NCI-H345 treated with DMSO at 0.1 percent for 48 hours (cell line): ENCODE data around the gene TMEM245.
"Not testable (repeated sequence)": the region's sequence is repeated elsewhere in the genome, so short reads cannot be mapped to it uniquely, and the experiment has no call there.

Source experiments
- DNase-seq: peaks from one replicate; lab custom pipeline; 2025; ENCODE audit not compliant: unreplicated experiment; lab: John Stamatoyannopoulos, UW

TMEM245 gene

DNA sequence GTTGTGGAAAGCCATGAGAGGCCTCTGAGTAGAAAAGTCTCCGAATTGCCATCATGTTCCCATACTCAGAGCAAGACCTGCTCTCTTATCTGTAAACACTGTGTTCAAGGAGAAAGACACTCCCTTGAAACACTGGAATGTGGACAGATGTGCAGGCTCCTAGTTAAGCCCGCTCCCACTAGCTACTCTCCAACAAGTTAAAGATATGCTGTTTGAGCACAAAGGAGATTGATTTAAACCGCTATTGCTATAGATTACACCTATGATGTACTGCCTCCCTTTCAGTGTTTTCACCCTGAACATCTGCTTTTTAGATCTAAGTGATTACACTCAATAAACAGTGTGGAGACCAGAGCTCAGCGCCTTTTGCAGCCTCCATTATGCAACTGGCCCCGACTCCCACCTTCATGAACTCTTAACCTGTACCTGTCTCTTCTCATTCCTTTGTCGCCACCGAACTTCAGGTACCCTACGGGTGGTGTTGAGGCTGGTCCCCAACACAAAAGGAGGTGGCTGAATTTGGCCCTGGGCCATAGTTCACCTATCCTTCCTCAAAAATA lies 47.5 kb downstream of the TMEM245 start:
- no peak for DNase-seq

DNA sequence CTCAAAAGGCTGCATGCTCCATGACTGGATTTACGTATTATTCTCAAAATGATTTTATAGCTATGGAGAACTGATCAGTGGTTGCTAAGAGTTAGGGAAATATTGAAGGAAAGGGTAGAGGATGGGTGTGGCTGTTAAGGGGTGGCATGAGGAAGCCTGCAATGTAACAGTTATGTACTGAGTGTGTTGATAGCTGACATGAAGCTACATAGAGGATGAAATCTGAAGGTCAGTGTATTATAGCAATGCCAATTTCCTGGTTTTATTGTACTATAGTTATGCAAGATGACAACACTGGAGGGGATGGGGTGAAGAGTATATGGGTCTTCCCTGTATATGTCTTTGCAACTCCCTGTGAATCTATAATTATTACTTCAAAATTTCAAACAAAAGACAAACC lies 51.0 kb downstream of the TMEM245 start:
- DNase-seq: no peak

DNA sequence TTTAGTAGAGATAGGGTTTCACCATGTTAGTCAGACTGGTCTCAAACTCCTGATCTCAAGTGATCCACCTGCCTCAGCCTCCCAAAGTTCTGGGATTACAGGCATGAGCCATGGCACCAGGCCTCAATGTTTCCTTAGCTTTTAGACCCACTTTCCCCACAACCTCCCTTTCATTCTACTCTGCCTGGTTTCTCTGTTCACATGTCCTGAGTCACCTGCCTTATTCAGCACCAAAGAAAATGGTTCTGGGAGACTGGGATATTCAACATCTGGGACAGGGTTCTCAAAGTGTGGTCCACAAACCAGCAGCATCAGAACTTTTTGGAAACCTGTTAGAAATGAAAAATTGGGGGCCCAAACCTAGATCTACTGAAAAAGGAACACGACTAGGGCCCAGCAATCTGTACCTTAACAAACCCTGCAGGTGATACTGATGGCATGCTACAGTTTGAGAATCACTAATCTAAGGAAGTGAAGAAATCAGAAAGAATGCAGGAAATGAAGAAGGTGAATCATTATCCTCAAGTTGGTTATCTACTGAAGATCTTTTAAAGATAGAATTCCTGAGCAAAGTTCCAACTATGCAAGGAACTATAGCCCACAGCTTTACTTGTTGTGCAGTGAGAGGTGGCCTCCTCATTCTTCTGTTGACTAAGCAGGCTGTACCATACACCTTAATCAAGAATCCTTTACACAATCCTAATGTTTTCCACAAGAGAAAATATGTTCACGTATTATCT lies 54.6 kb downstream of the TMEM245 start:
- DNase-seq: no peak

DNA sequence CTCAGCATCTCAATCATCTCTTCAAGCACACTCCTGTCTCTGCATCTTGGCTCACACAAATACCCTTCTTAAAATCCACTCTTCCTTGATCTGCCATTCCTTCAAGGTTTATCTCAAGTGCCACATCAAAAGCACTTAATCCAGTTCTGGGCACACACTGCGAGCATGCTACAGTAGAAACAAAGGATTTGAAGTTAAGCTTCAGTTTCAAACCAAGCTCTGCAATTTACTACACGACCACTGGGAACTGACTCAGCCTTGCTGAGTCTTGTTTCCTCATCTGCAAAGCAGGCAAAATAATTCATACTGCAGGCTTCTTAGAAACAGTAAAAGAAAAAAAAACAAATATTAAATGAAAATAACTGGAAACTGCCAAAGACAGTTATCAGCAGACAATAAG lies 56.0 kb downstream of the TMEM245 start:
- DNase-seq: no peak

DNA sequence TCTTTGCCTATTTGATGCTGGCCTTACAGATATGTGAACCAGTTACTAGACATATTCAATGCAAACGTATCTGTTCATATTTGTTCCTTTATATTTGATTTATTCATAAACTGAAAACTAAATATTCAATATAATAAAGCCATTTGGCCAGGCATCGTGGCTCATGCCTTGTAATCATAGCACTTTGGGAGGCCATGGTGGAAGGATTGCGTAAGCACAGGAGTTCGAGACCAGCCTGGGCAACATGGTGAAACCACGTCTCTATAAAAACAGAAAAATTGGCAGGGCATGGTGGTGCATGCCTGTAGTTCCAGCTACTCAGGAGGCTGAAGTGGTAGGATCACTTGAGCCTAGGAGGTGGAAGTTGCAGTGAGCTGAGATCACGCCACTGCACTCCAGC lies 57.2 kb downstream of the TMEM245 start:
- DNase-seq: no peak

DNA sequence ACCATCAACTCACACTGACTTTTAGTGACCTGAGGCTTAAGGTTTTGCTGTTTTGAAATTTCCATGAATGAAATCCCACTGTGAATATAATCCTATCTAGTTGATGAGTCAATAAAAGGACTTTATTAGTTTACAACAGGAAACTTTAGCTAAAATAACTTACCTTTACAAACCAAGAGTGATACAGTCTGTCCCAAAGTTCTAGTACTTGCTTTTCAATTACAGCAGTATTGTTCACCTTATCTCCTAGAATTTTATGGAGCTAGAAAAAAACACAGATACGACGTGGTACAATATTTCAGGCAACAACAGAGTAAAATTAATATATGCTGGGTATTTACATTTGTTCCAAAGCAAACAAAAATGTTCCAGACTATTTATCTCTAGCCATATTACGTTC lies 59.6 kb downstream of the TMEM245 start:
- DNase-seq: no peak

DNA sequence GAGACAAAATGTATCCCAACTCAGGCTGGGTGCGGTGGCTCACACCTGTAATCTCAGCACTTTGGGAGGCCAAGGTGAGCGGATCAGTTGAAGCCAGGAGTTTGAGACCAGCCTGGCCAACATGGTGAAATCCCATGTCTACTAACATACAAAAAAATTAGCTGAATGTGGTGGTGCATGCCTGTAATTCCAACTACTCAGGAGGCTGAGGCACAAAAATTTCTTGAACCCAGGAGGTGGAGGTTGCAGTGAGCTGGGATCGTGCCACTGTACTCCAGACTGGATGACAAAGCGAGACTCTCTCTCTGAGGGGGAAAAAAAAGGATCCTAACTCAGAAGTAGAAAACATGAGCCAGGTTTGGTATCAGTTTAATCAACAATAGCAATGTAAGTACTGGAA lies 66.6 kb downstream of the TMEM245 start:
- not testable (repeated sequence) for DNase-seq

DNA sequence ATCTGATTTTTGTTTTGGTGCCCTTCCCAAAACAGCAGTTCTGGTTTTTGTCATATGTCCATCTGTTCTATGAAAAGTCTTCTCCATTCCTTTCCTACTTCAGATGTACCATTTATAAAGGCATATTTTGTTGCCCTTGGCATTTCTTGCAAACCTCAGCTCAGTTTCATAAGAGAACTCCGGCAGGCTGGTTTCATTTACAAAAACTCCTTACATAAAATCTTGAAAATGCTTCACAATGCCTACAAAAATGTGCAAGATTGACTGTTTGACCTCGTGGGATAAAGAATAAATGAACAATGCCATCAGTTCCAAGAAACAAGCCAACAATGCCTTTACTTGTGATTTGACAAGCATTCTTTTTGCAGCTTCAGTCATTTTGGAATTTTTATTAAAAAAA lies 67.3 kb downstream of the TMEM245 start:
- no peak for DNase-seq

DNA sequence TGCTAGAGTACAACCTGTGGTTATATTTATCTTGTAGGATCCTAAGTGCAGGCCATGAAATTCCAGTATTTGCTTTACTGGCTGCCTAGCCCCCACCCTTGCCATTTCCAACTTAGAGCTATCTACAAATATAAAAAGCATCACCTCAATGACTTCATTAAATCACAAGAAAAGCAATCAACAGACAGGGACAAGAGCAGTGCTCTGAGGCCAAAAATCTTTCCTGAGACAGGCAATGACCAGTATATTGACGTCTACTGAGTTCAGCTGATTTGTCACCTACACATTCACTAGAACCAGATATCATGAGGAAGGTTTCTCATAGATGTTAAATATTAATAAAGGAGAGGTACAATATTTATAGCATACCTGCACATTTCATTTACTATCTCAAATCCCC lies 68.0 kb downstream of the TMEM245 start:
- DNase-seq: no peak

DNA sequence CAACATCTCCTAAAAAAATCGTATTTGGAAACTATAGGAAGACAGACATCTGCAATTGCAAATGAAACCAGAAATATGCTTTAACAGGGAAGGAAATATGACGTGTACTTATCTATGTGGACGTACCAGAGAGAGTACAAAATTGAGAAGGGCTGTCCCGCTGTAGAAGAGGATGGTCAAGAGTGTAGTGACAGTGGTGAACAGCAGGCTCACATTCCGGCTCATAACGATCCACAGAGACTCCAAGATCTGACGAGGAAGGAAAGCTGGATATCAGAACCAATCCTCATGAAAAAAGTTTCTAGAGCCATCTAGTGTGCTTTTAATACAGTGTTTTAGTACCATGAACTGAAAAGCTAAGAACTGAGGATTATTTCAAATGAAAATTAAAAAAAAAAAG lies 69.3 kb downstream of the TMEM245 start:
- DNase-seq: no peak

DNA sequence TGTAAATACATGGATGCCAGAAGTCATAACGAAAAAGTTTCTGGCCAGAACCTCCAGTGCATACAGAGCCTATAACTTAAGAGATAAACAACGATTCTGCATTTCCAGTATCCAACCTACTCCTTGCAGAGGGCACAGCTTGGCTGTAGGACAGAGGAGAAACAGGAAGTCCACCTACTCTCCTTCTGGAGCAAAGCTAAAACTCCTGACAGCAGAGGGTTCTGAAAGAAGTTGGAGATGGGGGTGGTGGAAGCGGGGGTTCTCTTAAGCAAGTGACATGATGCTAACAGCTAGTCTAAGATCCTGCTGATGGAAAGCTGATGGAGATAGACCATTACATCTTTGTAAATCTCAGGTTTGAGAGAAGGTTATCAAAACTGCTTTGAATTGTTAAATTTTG lies 70.9 kb downstream of the TMEM245 start:
- no peak for DNase-seq

DNA sequence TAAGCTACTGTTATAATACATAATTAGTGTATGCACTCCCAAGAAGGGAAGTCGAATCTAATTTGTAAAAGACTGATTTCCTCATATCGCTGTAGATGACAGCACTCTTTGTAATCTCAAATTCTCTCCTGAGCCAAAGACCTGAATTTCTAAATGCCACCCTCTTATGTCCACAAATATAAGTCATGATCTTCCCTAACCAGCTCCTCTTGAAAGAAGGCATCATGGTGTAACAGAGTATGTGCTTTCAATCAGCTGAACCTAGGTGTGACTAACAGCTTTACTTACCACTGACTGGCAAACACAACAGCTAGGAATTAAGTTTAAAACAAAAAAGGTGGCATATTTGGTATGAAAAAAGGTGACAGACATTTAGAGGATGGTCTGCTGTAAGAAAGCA lies 72.5 kb downstream of the TMEM245 start:
- no peak for DNase-seq

DNA sequence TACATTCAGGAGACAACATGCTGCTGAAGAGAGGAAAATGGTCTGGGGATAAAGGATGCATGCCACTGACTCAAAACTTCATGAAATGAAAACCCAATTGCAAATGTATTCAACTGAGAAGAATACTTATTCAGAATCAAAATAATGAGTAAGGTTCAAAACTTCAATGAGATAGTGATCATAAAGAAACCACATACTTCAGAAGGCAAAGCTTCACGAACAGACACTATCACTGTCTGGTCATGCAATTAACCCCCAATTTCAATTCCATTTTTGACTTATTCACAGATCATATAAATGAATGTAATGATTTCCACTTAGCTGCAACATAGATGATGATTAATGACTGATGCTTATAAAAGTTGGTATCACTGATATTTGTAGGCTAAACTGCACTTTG lies 73.4 kb downstream of the TMEM245 start:
- DNase-seq: no peak

DNA sequence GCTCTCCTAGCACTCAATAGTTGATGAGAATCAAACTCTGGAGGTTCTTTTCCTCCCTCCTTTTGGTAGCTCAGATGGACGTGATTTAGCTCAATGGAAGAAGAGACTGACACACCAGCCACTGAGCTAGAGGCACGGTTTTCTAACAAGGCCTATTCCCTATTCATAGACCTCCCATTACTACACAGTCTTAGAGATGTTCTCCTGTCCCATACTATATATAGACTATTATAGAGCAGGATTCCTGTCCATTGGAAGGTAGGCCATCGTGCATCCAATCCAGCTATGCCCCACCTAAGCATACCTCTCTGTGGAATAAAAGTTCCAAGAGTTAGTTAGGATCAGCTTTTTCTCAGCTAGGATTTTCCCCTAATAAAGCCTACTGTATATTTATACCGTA lies 76.2 kb downstream of the TMEM245 start:
- no peak for DNase-seq

DNA sequence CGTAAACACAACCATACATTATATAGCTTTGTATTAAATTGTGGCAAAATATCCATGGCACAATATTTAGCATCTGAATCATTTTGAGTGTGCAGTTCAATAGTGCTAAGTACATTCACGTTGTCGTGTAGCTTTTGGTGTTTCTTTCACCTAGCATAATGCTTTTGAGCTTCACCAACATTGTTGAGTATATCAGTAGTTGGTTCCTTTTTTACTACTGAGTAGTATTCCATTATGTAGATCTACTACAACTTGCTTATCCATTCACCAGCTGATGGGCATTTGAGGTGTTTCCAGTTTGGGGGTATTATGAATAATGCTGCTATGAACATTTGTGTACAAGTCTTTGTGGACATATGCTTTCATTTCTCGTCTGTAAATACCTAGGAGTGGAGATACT lies 79.2 kb downstream of the TMEM245 start:
- DNase-seq: no peak

DNA sequence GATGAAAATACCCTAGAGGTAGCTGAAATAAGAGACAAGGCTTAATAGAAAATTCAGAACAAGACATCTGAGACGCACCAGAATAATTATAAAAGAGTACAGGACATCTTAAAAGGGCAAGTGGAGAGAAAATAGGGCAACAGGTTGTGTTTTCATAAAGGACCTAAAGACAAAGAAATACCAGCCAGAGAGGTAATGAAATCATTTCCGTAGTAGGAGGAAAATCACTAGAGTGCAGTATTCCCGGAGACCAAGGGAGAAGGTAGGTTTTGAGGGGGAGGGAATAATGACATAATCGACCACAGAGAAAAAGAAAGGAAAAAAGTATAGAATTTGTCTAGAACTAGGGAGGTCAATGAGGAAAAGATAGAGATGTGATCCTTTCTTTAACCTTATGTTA lies 80.2 kb downstream of the TMEM245 start:
- no peak for DNase-seq

DNA sequence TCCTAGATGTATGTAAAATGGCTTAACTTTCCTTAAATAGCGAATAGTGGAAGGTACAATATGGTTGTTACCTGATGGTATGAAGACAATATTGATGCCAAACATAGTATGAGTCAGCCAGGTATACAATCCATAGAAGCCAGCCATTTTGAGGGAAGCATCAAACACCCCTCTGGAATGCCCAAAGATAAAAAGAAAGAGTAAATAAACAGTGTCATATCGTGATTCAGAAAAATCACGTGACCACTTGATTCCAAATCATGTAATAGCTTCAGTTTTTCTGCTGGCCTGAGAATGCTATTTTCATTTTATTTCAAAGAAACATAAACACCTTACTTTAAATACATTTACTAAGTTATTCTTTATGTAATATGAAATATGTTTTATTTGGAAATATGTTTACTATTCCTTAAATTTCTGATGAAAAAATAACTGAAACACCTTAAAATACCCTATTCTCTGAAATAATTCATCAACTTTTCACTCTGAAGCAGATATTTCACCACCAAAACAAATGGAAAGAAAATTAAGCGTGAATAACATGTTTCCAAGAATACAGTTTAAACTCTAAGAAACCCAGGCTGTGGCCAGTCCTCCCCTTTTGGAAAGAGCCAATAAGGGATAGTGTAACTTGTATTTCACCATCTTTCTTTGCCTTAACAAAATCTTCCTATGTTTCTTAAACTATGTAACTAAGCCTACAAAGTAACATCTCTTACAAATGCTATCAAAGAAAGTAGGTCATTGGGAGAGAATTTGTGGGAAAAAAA lies 81.6 kb downstream of the TMEM245 start:
- no peak for DNase-seq

DNA sequence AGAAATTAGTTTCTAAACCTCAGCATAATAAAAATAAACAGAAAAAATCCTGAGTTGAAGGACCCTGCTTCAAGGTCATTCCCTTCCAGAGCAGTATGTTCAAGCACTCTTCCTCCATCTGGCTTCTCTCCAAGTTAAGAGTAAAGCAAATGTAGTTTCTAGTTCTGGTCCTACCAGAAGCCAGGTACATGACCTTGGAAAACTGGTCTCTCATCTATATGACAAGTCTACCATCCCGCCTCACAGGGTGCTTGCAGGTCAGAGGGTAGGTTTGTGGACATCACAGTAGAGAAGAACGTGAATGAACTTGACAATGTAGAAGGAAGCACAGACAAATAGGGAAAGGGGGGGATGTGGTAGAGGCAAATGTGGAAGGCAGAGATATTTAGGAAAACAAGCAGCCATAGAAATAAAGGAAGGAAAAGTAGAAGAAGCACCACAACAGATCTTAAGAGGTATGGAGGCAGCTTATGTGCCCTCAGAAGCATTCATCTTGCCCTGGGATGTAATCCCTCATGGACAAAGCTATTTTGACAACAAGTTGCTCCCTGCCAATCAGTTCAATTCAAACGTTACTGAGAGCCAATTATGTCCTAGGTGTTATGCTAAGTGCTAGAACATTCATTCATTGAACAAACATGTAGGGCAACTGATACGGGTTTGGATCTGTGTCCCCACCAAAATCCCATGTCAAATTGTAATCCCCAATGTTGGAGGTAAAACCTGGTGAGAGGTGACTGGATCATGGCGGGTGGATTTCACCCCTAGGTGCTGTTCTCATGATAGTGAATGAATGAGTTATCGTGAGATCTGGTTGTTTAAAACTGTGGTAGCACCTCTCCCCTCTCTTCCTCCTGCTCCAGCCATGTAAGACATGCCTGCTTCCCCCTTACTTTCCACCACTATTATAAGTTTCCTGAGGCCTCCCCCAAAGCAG lies 82.7 kb downstream of the TMEM245 start:
- no peak for DNase-seq

DNA sequence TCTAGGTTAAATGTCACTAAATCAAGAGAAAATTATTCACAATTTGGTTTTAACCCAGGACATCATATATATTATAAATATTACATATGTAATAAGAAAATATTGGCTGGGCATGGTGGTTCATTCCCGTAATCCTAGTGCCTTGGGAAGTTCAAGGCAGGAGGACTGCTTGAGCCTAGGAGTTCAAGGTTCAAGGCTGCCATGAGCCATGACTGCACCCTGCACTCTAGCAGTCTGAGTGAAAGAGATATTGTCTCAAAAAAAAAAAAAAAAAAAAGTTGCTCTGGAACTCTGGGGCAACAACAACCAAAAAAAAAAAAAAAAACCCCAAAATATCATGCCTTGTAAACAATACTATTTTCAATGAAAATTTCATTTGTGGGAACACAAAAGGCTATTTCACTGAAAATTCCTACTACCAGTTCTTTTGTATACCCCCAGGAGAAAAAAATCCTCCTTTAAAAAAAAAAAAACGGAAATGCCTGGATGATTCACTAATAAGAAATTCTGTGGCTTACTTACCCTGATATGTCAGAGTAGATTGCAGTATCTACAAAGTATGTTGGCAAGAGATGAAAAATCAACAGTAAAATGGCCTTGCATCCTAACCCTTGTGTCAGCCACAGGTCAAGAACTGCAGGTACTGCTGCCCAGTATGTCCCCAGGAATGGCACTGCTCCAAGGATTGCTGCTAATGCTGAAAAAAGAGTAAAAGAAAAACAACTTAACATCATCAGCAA lies 83.9 kb downstream of the TMEM245 start:
- DNase-seq: no peak

DNA sequence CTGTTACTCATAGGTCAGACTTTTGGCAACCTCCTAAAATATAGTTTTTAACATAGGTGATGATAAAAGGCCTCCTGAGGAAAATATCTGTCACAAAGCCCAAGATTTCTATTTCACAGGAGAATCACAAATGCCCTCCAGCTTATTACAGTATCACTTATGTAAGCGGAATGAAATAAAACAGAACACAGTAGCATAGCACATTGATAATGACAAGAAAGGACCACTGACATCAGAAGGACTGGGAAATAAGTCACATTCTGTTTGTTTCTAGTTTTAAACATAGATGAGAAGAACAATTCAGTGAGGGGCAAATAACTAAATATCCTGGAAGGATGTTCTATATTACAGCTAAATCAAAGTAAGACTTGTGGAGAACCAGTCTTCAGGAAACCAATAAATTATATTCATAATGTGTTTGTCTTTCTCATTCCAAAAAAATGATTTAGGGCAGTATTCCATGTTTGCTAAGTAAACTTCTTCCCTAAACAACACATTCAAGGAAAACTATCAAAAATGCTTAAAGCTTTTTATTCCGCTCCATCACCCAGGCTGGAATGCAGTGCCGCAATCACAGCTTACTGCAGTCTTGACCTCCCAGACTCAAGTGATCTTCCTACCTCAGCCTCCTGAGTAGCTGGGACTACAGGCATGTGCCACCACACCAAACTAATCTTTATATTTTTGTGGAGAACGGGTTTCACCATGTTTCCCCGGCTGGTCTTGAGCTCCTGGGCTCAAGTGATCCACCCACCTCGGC lies 85.6 kb downstream of the TMEM245 start:
- DNase-seq: no peak
